ENCODE data around the gene MEX3D.

Gene MEX3D

DNA sequence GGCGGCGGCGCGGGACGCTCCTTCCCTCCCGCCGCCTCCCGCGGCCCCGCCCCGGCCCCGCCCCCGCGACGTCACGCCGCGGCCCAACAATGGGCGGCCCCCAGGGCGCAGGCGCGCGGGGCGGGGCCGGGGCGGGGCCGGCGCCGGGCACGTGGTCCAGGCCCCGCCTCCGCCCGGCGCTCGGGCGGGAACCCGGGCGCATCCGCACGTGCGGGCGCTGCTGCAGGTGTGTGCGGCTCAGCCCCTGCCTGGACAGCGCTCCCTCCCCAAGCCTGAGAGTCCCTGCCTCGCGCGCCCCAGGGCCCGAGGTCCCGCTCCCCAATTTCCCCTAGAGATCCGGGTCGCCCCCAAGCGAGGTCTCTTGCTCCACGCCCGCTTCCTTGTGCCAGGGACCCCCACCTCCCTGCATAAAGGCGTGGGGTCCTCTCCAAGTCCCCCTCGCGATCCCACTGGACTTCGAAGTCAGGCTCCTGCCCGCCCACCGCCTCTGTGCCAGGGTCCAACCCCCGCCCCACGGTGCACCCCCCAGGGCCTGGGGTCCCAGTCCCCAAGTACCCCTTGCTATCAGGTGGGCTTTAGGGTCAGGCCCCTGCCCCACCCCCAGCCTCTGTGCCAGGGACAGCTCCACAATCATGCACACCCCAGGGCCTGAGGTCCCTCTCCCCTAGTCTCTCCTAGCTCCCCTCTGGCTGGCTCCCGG, at the start of gene MEX3D:
Gene MEX3D (minus strand): TSS at position 6 of the 700 bp plus-strand sequence. CDS start 267 bp downstream, outside the sequence.
- DNase-seq = peak; percentile 79

GRCh38 chr19:1616875-1617274, 48.8 kb upstream of the MEX3D start:
- DNase-seq = no peak

DNA sequence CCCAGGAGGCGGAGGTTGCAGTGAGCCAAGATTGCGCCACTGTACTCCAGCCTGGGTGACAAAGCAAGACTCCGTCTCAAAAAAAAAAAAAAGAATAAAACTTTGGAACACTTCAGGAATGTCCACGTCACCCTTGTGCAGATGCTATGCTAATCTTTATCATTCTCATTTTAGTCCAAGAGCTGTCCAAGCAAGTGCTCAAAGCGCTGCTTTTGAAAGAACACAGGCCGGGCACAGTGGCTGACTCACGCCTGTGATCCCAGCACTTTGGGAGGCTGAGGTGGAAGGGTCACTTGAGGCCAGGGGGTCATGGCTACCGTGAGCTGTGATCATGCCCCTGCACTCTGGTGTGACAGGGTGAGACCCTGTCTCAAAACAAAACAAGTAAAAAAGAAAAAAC, 48.3 kb upstream of the MEX3D start:
- no peak for DNase-seq

DNA sequence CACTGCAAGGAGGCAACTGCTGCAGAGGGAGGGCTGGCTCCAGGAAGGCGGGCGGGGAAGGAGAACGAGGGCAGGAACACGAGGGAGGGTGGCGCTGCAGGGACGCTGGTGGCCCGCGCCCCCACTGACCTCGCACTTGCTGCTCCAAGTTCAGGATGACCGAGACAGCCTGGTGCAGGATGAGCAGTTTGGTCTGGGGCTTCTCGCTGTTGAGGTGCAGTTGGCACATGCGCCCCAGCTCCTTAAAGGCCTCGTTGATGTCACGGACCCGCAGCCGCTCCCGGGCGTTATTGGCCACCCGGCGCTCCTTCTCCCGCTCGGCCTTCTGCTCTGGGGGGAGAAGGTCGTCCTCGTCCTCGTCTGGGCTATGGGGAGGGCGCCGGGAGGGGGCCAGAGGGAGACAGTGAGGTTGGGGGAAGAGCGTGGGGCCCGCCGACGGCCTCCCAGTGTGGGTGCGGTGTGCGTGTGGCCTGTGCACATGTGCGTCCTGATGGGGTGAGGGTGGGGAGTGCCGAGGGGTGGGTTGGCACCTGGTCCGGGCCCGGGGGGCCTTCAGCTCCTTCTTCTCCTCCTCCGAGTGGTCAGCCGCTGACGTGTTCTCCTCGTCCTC, 47.1 kb upstream of the MEX3D start:
- DNase-seq = no peak

- no peak for DNase-seq
Measured at GRCh38 chr19:1613808-1614570, 45.9 kb upstream of the MEX3D start.

DNA sequence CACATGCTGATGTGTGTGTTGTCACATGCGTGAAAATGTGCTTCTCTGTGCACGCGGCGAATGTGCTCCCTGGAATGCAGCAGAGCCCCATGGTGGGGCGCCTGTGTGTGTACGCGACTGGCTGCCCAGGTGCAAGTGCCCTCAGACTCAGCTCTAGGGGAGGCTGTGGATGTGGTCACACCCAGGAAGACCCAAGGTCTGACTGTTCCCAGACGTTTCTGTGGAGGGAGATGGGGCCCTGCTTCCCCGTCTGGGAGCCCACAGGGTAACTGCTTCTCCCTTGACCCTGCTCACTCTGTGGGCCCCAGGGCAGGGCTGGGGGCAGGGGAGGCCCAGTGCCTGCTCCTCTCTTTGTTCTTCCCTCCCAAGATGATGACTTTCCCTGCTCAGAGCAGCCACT, 45.0 kb upstream of the MEX3D start:
- DNase-seq = no peak

DNA sequence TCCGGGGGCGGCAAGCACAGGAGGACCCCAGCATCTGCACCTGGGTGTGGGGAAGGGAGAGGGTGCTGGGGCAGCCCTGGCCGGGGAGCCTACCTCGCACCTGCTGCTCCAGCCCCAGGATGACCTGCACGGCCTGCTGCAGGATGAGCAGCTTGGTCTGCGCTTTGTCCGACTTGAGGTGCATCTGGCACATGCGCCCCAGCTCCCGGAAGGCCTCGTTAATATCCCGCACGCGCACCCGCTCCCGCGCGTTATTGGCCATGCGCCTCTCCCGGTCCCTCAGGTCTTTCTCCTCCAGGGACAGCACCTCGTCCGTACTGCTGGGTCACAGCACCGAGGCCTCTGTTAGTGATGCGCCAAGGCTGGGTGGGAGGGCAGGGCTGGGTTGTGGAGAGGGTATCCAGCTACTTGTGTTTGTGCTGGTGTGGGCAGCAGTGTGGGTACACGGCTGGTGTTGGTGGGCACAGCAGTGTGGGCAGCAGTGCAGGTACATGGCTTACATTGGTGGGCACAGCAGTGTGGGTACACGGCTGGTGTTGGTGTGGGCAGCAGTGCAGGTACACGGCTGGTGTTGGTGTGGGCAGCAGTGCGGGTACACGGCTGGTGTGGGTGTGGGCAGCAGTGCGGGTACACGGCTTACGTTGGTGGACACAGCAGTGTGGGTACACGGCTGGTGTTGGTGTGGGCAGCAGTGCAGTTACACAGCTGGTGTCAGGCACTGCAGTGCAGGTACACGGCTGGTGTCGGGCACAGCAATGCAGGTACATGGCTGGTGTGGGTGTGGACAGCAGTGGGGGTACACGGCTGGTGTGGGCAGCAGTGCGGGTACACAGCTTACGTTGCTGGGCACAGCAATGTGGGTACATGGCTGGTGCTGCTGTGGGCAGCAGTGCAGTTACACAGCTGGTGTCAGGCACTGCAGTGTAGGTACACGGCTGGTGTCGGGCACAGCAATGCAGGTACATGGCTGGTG, 44.3 kb upstream of the MEX3D start:
- DNase-seq = no peak

DNA sequence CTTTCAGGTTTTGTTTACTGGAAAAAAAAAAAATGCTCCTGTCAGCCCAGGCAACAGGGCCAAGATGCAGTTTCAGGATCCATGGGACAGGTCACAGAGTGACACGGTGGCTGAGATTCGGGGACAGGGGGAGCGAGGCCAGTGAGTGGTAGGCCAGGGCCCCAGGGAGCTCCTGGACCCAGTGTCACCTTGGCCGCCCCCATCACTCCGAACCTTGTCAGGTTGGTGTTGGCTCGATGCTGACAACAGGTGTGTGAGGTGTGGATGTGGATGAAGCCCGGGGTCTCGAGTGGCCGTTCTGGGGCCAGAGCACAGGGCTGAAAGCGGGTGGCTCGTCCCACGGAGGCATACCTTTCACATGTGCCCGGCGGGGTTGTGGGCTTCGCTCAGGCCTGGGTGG, 43.2 kb upstream of the MEX3D start:
- no peak for DNase-seq

GRCh38 chr19:1610579-1610978, 42.5 kb upstream of the MEX3D start:
- no peak for DNase-seq

DNA sequence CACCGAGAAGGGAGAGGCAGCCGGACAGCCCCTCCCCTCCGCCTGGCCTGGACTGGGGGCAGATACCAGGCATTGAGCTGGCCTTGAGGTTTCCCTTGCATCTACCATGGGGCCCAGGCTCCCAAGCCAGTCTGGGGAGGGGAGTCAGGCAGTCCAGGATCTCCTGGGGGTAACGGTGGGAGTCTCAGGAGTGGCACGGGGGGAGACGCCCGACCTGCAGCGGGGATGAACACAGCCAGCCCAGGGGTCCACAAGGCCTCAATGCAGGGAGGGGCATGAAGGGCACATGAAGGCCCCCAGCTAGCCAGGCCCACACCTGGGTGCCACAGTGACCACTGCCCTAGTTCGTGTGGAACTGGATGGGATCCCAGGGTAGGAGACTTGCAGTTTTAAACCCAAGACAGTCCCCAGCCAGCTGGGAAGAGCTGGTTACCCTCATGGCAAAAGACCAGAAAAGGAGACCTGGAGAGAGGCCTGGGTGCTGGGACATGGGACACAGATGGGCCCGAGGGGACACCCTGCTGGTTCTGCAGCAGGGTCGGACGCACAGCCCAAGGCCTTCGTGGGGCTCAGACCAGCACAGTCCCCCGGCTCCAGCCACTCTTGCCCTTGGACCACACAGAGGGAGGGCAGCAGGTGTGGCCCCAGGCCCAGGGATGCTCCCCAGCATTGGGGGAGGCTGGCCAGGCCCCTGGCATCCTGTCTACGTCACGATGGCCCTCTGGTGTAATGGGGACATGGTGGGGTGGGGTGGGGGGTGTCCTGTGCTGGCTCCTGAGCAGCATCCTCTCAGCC, 41.8 kb upstream of the MEX3D start:
- no peak for DNase-seq

DNA sequence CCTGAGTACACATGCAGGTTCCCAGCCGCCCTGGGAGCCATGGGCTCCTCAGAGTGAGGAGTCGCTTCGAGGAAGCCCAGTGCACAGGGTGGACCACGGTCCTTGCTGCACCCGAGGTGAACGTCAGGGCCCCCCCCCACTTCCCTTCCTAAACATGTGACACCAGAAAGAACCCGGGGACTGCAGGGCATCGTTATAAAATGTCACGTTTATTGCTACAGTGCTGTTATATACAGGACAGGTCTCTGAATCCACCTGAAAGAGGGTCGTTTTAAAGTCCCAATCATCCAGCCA, 40.9 kb upstream of the MEX3D start:
- no peak for DNase-seq

GRCh38 chr19:1608359-1609102, 40.4 kb upstream of the MEX3D start:
- DNase-seq = peak; percentile 29

DNA sequence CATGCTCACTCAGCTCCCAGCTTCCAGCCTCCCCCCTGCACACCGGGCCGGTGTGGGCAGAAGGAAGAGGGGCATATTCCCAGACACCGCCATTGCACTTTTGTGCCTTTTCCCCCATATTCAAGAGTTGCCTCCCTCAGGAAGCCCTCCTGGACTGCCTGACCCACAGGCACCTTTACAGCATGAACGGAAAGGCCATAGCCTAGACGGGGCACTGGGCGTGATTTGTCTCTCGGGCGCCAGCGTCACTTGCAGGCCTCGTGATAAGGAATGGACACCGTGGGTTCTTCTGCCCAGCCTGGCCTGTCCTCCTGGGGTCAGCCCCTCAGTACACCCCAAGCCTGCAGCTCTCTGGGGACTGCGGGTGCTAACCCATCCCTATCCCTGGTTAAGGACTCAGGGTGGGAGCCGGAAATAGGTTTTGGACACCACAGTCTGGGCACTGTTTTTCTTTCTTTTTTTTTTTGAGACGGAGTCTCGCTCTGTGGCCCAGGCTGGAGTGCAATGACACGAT, 38.1 kb upstream of the MEX3D start:
- DNase-seq = no peak

DNA sequence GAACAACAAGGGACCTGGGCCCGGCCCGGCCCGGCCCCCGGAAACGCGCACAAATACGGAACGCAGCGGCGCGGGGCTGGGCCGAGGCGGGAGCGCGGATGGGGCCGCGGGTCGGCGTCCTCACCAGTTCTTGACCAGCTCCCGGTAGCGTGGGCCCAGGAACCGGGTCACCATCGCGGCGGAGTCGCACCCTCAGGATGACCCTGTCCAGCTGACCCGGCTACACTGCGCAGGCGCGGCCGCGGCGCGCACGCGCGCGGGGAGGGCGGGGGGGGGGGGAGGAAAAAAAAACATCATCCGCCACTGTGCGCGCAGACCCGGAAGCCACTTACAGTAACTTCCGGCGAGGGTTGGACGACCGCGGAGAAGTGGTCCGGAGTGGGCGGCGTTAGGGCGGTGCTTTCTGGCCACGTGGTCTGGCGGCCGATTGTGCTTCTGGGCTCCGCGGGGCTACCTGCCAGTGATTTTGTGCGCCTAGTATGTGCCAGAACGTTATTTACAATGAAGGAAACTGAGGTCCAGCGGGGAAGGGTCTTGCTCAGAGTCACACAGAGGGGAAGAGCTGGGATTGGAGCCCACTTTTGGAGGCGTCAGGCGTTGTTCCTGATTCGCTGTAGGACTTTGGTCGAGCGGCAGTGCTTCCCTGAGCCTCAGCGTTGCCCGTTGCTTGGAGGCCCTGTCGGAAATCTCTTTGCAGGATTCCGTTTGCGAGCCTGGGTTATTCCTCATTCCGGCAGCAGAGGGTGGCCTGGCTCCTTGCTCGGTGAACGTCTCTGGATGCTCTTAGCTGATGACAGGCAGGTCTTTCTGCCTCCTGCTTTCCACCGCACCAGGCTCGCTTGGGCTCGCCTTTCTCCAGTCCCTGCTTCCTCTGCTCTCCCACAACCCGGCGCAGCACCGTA, 37.4 kb upstream of the MEX3D start, which contains the start of gene UQCR11:
Gene UQCR11 (minus strand): TSS at position 227 of the 902 bp plus-strand sequence. CDS start 53 bp downstream, at position 174.
- DNase-seq = peak; percentile 94

DNA sequence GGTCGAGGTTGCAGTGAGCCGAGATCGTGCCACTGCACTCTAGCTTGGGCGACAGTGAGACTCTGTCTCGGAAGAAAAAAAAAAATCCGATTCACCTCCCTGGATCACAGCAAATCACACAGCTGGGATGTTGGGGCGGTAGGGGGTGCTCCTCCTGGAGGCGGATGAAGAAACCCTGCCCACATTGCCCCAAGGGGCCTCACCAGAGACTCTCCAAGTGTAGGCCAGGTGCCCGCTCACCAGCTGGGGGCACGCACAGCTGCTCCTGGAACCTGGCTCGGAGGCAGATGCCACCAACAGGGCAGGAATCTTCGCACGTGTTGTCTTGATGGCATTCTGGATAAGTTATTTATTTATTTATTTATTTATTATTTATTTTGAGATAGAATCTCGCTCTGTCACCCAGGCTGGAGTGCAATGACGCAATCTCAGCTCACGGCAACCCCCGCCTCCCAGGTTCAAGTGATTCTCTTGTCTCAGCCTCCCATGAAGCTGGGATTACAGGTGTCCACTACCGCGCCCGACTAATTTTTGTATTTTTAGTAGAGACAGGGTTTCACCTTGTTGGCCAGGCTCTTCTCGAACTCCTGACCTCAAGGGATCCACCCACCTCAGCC, 34.1 kb upstream of the MEX3D start:
- no peak for DNase-seq

DNA sequence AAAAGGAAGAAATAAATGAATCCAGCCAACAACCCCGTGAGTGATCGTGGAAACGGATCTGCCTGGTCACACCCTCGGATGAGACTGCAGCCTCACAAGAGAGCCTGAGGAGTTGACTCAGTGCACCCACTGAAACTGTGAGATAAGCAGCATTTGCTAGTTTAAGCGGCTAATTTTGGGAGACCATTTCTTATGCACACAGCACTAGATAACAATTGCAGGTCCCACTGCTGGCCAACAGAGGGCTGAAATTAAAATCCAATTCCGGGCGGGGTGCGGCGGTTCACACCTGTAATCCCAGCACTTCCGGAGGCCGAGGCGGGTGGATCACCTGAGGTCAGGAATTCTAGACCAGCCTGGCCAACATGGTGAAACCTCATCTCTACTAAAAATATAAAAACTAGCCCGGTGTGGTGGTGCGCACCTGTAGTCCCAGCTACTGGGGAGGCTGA, 33.5 kb upstream of the MEX3D start:
- DNase-seq = no peak

DNA sequence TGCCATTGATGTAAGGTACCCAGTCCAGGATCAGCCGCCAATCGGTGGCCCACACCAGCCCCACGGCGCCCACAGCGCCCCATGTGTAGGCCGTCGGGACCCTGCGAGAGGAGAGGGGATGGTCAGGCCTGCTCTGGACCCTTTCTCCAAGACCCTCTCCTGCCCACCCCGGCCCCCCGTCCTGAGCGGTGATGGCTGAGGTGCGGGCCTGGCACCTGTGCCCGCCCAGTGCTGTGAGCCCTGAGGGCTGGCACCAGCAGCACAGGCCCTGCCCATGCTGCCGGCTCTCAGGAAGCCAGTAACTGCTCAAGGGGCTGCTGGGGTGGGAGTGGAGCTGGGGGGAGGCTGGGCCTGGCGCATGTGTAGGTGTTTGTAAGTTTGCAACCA, 31.3 kb upstream of the MEX3D start:
- DNase-seq = no peak

DNA sequence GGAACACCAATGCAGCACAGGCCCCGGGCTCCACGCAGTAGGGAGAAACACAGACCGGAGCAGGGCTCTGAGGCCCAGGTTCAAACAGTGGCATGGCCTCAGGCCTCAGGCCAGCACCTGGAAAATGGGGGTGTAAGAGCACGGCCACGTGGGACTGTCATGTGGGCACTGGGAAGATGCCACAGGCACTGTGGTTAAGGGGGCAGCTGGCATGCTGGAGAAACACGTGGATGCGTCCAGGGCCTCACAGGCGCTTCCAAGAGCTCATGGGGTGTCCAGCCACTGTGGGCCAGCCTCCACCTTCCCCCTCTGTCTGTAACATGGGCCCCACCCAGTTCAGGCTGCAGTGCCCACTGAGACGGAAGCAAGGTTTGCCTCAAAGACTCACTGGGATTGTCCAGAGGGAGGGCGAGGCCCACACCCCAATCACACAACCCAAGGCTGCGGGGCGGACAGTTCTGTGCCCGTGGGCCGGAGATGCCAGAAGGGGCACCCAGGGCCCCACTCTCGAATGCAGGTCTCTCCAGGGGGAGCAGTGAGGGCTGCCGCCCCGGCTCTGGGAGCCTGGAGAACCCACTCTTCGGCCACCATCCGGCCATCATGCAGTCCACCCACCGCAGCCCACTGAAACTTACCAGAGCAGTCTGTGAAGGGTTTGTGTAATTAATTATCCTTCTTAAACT, 30.8 kb upstream of the MEX3D start:
- DNase-seq = no peak

DNA sequence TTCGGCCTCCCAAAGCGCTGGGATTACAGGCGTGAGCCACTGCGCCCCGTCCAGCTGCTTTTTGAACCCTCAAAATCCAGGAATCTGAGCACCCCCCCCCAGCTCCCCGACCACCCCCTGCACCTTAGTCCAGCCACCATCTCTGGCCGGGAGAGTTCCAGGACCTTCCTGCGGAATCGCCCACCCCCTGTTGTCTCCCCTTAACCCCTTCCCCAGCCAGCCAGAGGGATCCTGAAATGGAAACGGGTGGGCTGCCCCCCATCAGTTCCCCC, 25.3 kb upstream of the MEX3D start:
- DNase-seq = no peak

All from activated naive CD4-positive, alpha-beta T cell treated with Interleukin-2 at 50 U/mL for 16 hours (primary cell).